SIG-M5 treated with dmso at 0.1 percent for 504 hours (cell line): Measurements from ENCODE around the gene PTPRM.

Source experiments
- DNase-seq: peaks from one replicate; lab custom pipeline; 2025; ENCODE audit not compliant: unreplicated experiment; lab: John Stamatoyannopoulos, UW

The PTPRM gene

DNA sequence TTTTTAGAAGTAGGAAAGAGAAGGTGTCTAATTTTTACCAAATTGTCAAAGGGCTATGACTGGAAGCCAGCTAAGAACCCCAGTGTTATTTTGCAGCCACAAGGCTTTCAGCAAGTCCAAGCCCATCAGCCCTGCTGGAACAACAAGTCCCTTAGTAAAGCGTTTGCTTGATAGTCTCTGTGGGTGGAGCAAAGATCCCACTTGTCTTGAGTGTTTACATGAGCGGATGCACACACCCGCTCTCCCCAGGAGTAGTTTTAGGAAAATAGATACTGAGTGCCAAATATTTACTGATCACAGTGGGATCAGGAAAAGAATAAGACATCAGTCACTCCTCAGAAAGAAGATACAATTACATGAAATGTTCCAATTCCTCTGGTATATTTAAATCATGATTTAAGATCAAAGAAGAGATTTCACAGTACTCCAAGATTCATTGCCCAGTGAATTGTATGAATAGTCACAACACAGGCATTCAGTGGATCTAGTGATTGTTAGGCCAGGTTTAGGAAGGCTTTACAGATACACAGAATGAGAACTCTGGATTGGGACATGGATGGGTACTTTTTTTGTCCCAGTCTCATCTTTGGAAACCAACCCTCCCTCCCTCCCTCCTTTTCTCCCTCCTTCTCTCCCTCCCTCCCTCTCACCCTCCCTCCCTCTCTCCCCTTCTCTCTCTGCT is 514.9 kb downstream of the PTPRM start:
- DNase-seq = no peak

DNA sequence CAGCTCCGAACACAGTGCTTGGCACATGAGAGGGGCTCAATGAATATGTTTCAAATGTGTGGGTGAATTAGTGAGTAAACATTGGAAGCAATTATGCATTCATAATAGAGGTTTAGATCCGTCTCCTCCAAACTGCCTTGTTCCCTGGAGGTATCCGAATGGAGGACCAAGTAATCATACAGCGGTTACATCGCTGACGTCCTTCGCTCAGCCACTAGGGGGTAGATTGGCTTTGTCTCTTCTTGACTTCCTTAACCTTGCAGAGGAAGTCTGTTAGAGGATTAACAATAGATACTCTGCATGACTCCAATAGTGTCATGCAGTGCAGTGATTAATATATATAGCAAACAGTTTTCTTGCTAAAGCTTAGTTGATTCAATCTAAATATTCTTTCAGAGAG is 517.0 kb downstream of the PTPRM start:
- DNase-seq = no peak

- no peak for DNase-seq
Measured at GRCh38 chr18:8088626-8089025, 521.5 kb downstream of the PTPRM start.

GRCh38 chr18:8091035-8091434 is 523.9 kb downstream of the PTPRM start:
- DNase-seq = no peak

DNA sequence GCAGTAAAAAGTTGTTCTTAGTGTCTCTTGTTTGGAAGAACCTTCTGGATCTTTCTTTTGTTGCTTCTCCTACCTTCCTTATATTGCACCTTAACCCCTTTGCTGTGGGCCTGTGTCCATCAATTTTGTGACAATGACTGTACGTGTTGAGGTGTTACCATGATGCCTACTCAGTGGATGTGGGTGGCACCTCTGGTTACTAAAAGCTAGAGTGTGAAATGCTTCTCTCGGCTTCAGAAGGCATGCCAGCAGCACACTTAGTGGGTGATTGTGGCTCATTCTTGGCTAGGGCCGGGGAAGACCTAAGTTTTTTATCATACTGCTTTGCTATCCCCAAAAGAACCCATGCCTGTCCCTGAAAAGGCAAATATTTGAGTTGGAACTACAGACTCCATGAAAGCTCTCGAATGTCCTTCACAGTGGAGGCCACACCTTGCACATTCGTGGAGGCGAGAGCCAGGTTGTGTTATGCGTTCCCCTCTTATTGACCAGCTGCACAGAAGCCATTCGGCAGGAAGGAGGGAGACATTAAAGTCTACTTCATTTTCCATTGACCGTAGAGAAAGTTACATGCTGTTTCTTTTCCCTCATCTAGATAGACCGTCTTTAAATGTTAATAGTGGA is 528.9 kb downstream of the PTPRM start:
- DNase-seq = no peak

DNA sequence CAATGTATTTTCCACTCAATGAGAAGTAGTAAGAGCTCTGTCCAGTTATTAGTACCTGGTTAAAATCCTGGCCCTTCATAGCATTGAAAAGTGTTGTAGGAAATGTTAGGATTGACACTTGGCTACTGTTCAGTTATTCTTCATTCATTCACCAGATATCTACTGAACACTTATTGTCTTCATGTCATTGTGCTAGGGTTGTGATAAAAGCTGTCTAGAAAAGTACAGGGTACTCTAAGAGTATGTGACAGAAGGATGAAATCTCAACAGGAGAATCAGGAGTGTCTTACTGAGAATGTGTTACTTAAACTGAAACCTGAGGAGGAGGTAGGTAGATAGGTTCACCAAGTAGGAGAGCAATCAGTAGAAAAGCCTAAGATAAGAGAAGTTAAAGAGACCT is 530.3 kb downstream of the PTPRM start:
- no peak for DNase-seq

DNA sequence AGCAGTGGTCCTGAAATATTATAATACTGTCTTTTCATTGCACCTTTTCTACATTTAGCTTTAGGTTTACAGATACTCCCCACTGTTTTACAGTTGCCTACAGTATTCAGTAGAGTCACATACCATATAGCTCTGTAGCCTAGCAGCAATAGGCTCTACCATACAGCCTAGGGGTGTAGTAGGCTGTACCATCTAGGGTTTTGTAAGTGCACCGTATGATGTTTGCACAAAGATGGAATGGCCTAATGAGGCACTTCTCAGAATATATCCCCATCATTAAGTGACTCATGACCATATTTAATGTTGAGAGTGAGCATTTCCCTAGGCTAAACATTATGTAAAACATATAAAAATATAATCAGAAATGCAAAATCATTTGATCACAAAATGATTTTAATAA is 530.8 kb downstream of the PTPRM start:
- no peak for DNase-seq

- no peak for DNase-seq
Measured at GRCh38 chr18:8106603-8107002, 539.5 kb downstream of the PTPRM start.

DNA sequence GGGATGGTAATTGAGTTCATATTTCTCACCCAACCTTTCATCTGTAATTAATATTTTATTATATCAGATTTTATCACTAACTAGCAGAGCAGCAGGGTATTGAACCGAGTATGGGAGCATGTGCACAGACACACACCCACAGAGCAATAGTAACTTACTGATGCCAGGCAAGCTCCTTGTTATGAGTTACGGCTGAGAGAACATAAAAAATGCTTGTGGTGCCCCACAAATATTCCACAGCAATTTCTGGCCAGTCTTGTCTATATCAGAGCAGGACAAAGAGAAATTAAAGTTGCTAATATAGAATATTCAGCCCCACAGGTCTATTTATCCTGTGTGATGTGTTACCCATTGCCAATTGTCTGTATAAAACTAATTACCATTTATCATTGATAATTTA is 540.3 kb downstream of the PTPRM start:
- DNase-seq = no peak

- no peak for DNase-seq
Measured at GRCh38 chr18:8114480-8114879, 547.4 kb downstream of the PTPRM start.

GRCh38 chr18:8116341-8117005 is 549.4 kb downstream of the PTPRM start:
- no peak for DNase-seq

DNA sequence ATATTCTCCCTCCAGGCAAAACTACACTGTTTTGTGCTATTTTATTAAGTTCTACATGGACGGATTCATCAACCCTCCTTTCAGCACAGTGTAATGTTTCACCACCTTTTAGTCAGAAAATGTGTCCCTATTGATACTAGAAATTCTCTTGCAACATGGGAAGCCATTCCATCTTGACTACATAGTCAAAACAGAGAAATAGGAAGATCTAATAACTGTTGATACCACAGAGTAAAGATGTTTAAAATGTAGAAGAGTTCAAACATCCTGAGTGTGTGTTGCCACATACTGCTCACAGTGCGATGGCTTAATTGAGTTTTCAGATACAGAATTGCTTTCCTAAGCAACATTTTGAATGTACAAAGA is 549.9 kb downstream of the PTPRM start:
- DNase-seq = no peak

DNA sequence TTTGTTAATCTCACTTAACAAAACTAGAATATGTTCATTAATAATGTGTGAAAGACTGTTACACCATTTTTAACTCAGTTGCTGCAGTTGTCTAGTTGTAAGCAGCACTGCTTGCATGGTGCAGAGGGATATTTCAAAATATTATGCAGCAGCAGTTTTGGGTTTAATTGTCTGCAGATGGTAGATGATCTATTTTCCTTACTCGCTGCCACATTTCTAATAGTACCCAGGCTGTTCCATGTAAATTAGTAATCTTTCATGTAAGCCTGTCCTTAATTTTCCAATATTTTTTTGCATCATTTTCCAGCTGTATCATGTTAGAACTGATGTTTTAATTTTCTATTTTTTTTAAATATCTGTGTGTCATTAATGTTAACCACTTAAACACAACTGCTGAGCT is 554.0 kb downstream of the PTPRM start:
- no peak for DNase-seq

- no peak for DNase-seq
Measured at GRCh38 chr18:8121942-8122480, 554.9 kb downstream of the PTPRM start.

GRCh38 chr18:8124232-8125146 is 557.4 kb downstream of the PTPRM start:
- DNase-seq = no peak

- no peak for DNase-seq
Measured at GRCh38 chr18:8130096-8130495, 563.0 kb downstream of the PTPRM start.

DNA sequence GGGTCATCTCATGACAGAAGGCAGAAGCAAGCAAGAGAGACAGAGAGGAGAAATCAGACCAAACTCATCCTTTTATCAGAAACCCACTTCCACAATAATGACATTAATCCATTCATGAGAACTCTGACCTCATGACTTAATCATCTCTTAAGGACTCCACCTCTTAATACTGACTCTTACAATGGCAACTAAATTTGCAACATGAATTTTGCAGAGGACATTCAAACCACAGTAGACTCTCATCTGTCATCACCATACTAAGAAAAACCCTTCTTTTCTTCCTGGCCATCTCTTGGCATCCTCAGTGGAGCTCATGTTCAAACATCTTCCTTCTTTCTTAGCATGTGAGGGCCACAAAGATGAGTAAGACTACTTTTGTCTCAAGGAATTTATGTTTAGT is 565.9 kb downstream of the PTPRM start:
- no peak for DNase-seq

DNA sequence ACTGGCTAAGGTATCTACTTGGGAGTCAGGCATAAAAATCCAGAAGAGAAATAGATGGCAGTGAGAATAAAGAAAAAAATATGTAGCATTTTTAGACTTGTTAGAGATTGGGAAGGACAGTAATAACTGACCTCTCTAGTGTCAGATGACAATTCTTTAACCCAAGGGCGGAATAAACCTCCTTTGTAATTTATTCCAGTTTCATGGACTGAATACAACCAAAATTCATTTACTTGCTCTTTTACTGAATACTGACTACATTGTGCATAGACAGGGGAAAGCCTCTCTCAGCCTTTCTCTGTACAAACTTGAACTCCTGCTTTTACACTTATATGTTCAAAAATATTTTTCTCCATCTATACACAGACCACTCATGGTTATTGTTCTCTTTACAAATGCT is 566.8 kb downstream of the PTPRM start:
- no peak for DNase-seq

- DNase-seq = no peak
Measured at GRCh38 chr18:8139127-8139527, 572.0 kb downstream of the PTPRM start.

DNA sequence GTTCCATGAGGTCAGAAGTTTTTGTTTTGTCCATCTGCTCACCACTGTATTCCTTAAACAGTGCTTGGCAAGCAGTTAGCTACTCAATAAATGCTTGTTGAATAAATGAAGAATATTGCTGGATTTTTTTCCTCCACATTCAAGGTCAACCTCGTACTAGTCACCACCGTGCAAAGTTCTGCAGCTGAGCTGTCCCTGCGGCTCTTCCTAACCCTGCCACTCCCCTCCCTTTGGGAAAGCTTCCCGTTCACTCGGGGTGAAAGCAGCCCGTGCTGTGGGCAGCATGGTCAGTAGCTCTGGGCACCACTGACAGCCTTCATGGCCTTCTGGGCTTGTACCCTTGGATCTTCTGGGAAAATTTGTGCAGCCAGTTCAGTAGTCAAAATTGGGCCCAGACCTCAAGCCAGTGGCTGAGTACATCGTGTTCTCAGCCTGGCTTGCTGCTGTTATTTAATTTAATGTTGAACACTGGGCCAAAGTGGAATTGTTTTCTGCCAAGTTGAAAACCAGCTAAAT is 572.8 kb downstream of the PTPRM start:
- no peak for DNase-seq
